K562 (cell line): ENCODE measurements around the gene HIVEP3. TPM values are rescaled to one million over a fixed set of nuclear protein-coding genes. Genes with fewer than 3 reads are reported as not detected.

Experiments
- ATAC-seq: fragments of 200-7000 bp; cut with Tn5 transposase; 3 replicates; pipeline ENCODE4 v1.9.1; 2020; ENCODE audit warnings: moderate library complexity
- BruUV-seq: library from RNA; stranded (reverse); fragments of 400-500 nt; replicated peaks from 2 replicates; lab custom pipeline; 2021; lab: Mats Ljungman, UMichigan
- CTCF ChIA-PET: fragments of 300-600 bp; formaldehyde crosslinking; extraction: SDS; loops from one replicate; lab custom pipeline; 2021; ENCODE audit warnings: low intra/inter-chr PET ratio; lab: Yijun Ruan, JAX
- POLR2A ChIA-PET: fragments of 300-600, 350-650 bp; sonication (Branson Sonifier 250); formaldehyde crosslinking; extraction: SDS; loops from one replicate; lab custom pipeline; 2021; ENCODE audit warnings: antibody characterized with exemption, inconsistent platforms; lab: Yijun Ruan, JAX
- DNase-seq, 4 experiments: peaks; one replicate each; pipeline versions ENCODE4 v3.0.0 to v3.0.0-alpha.2; 2011 to 2018; ENCODE audit warnings: low spot score in 3 of 4, mixed read lengths in 3 of 4; ENCODE audit errors: extremely low read depth in 1 of 4
- FAIRE-seq: peaks from 2 replicates; lab custom pipeline; 2011; peaks lifted over from hg19 to GRCh38; lab: Jason Lieb, UNC
- H2AFZ ChIP-seq: 2 replicates; pipeline ENCODE4 v1.6.0; 2011; ENCODE audit warnings: low read depth, low read length, control low read depth, inconsistent platforms
- H3K27ac ChIP-seq: fragments of 200-600 bp; 3 replicates; pipeline ENCODE4 v1.8.0; 2011; ENCODE audit warnings: low read depth, mild to moderate bottlenecking, control low read depth, inconsistent platforms, low read length, moderate library complexity, mixed read lengths; ENCODE audit errors: extremely low read depth
- H3K27me3 ChIP-seq, 2 experiments: fragments of 300-600 bp in 1 of 2; 2 replicates in 1 of 2; 3 replicates in 1 of 2; pipeline versions ENCODE4 v1.6.0 to v1.8.0; 2011; ENCODE audit warnings: inconsistent platforms in 2 of 2, low read length in 2 of 2, mild to moderate bottlenecking in 1 of 2, mixed read lengths in 1 of 2, moderate library complexity in 1 of 2; ENCODE audit not compliant: control insufficient read depth in 2 of 2, insufficient read depth in 2 of 2
- H3K36me3 ChIP-seq: fragments of 300-600 bp; 3 replicates; pipeline ENCODE4 v1.8.0; 2011; ENCODE audit warnings: mild to moderate bottlenecking, low read length, inconsistent platforms; ENCODE audit not compliant: control insufficient read depth, insufficient read depth
- H3K4me1 ChIP-seq, 2 experiments: fragments of 200-600 bp in 1 of 2; replicated peaks in 1 of 2; 2 replicates in 1 of 2; 3 replicates in 1 of 2; pipeline versions ENCODE4 v1.5.1 to v1.8.0; 2011; ENCODE audit warnings: inconsistent platforms in 2 of 2, low read length in 2 of 2, mild to moderate bottlenecking in 1 of 2, mixed read lengths in 1 of 2, moderate library complexity in 1 of 2; ENCODE audit not compliant: control insufficient read depth in 2 of 2, insufficient read depth in 2 of 2
- H3K4me2 ChIP-seq: 2 replicates; pipeline ENCODE4 v1.6.1; 2011; ENCODE audit warnings: low read length, control low read depth, inconsistent platforms, mixed read lengths; ENCODE audit not compliant: insufficient read depth
- H3K4me3 ChIP-seq: fragments of 200-600 bp; sonication (generic), shearing (Covaris generic); 2 replicates; pipeline ENCODE4 v1.5.1; 2016; ENCODE audit warnings: control low read depth, inconsistent platforms
- H3K79me2 ChIP-seq: fragments of 200-600 bp; 3 replicates; pipeline ENCODE4 v1.8.0; 2011; ENCODE audit warnings: low read length, inconsistent platforms; ENCODE audit not compliant: control insufficient read depth, insufficient read depth
- H3K9ac ChIP-seq, 2 experiments: 2 replicates each; pipeline versions ENCODE4 v1.6.0 to v1.6.1; 2011; ENCODE audit warnings: low read depth in 2 of 2, low read length in 2 of 2, control low read depth in 1 of 2, inconsistent platforms in 1 of 2, mild to moderate bottlenecking in 1 of 2, mixed read lengths in 1 of 2; ENCODE audit not compliant: insufficient read depth in 1 of 2
- H3K9me1 ChIP-seq: one replicate; pipeline ENCODE4 v1.6.0; 2011; ENCODE audit warnings: inconsistent platforms, mild to moderate bottlenecking, low read length, moderate library complexity; ENCODE audit not compliant: control insufficient read depth, insufficient read depth
- H3K9me3 ChIP-seq: replicated peaks from 2 replicates; pipeline ENCODE4 v1.5.1; 2011; ENCODE audit warnings: low read depth, low read length, inconsistent platforms; ENCODE audit not compliant: control insufficient read depth, insufficient read depth
- H4K20me1 ChIP-seq: replicated peaks from 2 replicates; pipeline ENCODE4 v1.6.1; 2011; ENCODE audit warnings: low read length, inconsistent platforms, mixed read lengths; ENCODE audit not compliant: control insufficient read depth, insufficient read depth
- E2F8 ChIP-seq: fragments of 450-650 bp; IDR thresholded peaks from 2 replicates; pipeline ENCODE4 v1.7.1; 2018; ENCODE audit warnings: mild to moderate bottlenecking, low read depth; ENCODE audit not compliant: partially characterized antibody
- ELK3 ChIP-seq: fragments of 450-650 bp; formaldehyde crosslinking; IDR thresholded peaks from 2 replicates; pipeline ENCODE4 v1.4.0; 2020; ENCODE audit warnings: mild to moderate bottlenecking
- HMGN3 ChIP-seq: IDR thresholded peaks from 2 replicates; pipeline ENCODE4 v1.6.1; 2011; ENCODE audit warnings: borderline replicate concordance, low read depth, mild to moderate bottlenecking, mixed read lengths, low read length; ENCODE audit not compliant: insufficient read length; ENCODE audit errors: extremely low read depth
- JUNB ChIP-seq: fragments of 450-650 bp; formaldehyde crosslinking; conservative IDR thresholded peaks from 2 replicates; pipeline ENCODE4 v1.4.0; 2020; ENCODE audit warnings: mild to moderate bottlenecking
- MEIS2 ChIP-seq: fragments of 450-650 bp; IDR thresholded peaks from 2 replicates; pipeline ENCODE4 v1.6.1; 2014; ENCODE audit warnings: mild to moderate bottlenecking; ENCODE audit not compliant: partially characterized antibody
- PBX2 ChIP-seq, 2 experiments: IDR thresholded peaks in 1 of 2; conservative IDR thresholded peaks in 1 of 2; 2 replicates each; pipeline ENCODE4 v1.6.1; 2016; ENCODE audit warnings: low read depth in 2 of 2, mild to moderate bottlenecking in 1 of 2, missing compliant biosample characterization in 1 of 2, missing genetic modification characterization in 1 of 2, moderate library complexity in 1 of 2
- PPARD ChIP-seq: fragments of 250-450 bp; sonication (Bioruptor Pico); IDR thresholded peaks from 2 replicates; pipeline ENCODE4 v1.8.0; 2022; ENCODE audit warnings: inconsistent platforms, mild to moderate bottlenecking, moderate library complexity
- SNAPC5 ChIP-seq: fragments of 250-450 bp; sonication (Bioruptor Pico); IDR thresholded peaks from 2 replicates; pipeline ENCODE4 v1.8.0; 2021; ENCODE audit warnings: moderate library complexity, mild to moderate bottlenecking, inconsistent platforms
- SPI1 ChIP-seq: IDR thresholded peaks from 2 replicates; pipeline ENCODE4 v1.6.1; 2011; ENCODE audit warnings: low read depth, low read length, control low read depth, borderline replicate concordance
- WGBS: fragments of 100-300 bp; shearing (Covaris generic); methylation state at CpG from one replicate; pipeline ENCODE4 v1.1.6; 2016; ENCODE audit warnings: low coverage, mixed read lengths; ENCODE audit not compliant: insufficient coverage; ENCODE audit errors: missing lambda C conversion rate; 5-methylcytosine and 5-hydroxymethylcytosine counted together
- in situ Hi-C: fragments of 300-500 bp; cut with MboI; formaldehyde crosslinking; loops from 4 replicates; pipeline ENCODE4 v1.15.0; 2018; ENCODE audit warnings: inconsistent platforms, mixed read lengths
- intact Hi-C: fragments of 100-400 bp; cut with micrococcal nuclease; formaldehyde crosslinking; loops from 2 replicates; pipeline ENCODE4 v1.14.2; 2022
- polyA plus RNA-seq, 8 experiments: library from polyadenylated mRNA; depleted of rRNA in 4 of 8; stranded (reverse) in 5 of 8; unstranded in 3 of 8; fragments of >200 nt; fragmentation: Nextera tagmentation in 2 of 8; fragmentation: Illumina TruSeq in 1 of 8; extraction: Ambion mirVana in 2 of 8; extraction: Trizol in 1 of 8; gene quantifications; 2 replicates each; pipeline versions ENCODE4 v1.2.1 to v1.2.3, GENCODE V29; 2011 to 2014; ENCODE audit warnings: inconsistent platforms in 1 of 8, missing spikeins in 1 of 8
- total RNA-seq, 7 experiments: library from RNA; depleted of rRNA in 6 of 7; stranded (reverse); fragments of >200 nt in 6 of 7; fragmentation: Illumina TruSeq in 2 of 7; extraction: Trizol in 2 of 7; gene quantifications; 2 replicates each; pipeline versions ENCODE4 v1.2.1 to v1.2.3, GENCODE V29; 2011 to 2021; ENCODE audit warnings: low replicate concordance in 1 of 7

HIVEP3 gene
- total and polyA plus RNA-seq, 9 of the 15 experiments (the other 6 are each of a cell fraction or from before 2014, with no cell fraction given), result 0.09 to 0.58 (median 0.34) TPM; not detected in 1

- TF ChIP-seq JUNB, result no peak
- TF ChIP-seq HMGN3, result no peak
- no peak for TF ChIP-seq PPARD (CRISPR knock-in tag)
- TF ChIP-seq E2F8, result no peak
- TF ChIP-seq, all 486 proteins: peak for 0
These were observed 11.3 kb downstream of the HIVEP3 start (continued) for GRCh38 chr1:41907446-41907845.

- Histone ChIP-seq H4K20me1 (no peaks in the 10 kb centered on the region), H3K4me3 (no peak overlapping the region), H3K9me1 (no peaks in the 10 kb centered on the region), H3K4me2 (no peak overlapping the region), H3K9me3 (no peaks in the 10 kb centered on the region), H3K27ac (no peak overlapping the region), H3K79me2 (no peaks in the 10 kb centered on the region), H3K9ac (no peak overlapping the region), H2AFZ (no peak overlapping the region), H3K4me1 (peaks cover 0 to 7% of the 10 kb centered on the region in 2 experiments; a peak in 2 of 5 replicates), H3K36me3 (no peaks in the 10 kb centered on the region), H3K27me3 (peaks cover 6 to 15% of the 10 kb centered on the region in 2 experiments; a peak in 3 of 5 replicates)
- ATAC-seq (no peak), FAIRE-seq (no peak), DNase-seq (no peak)
- ChIA-PET CTCF (no interaction called here), POLR2A (interaction anchor here (0.7 kb wide), 1 partner anchor 56 kb away, joined by 3 read pairs; no protein-coding TSS in a partner anchor)
- WGBS, result 0% methylated on average over 2 of the region's 2 CpGs
- intact Hi-C loops (no loop called here), in situ Hi-C loops (no loop called here)
- no TSS peak for BruUV-seq
- TF ChIP-seq SNAPC5 (CRISPR knock-in tag), result no peak
- TF ChIP-seq MEIS2, result peak; percentile 59
- no peak for TF ChIP-seq PBX2 (CRISPR knock-in tag; IDR thresholded peaks at IDR 0.05; ENCODE audit: low read depth)
- TF ChIP-seq PBX2 (tag; conservative IDR thresholded peaks at IDR 0.05; ENCODE audit: low read depth), result peak; percentile 82
- TF ChIP-seq ELK3 (CRISPR knock-in tag), result no peak
- TF ChIP-seq SPI1, result peak; percentile 99
These were observed 11.8 kb downstream of the HIVEP3 start for GRCh38 chr1:41906943-41907342.
